Lower lobe of right lung (tissue), 2 donors: ENCODE measurements around the gene SLC14A1. TPM values are rescaled to one million over a fixed set of nuclear protein-coding genes. Genes with fewer than 3 reads are reported as not detected.

Experiments used
- ATAC-seq, 2 donors: fragments of 200-7000 bp; cut with Tn5 transposase; one replicate each; pipeline ENCODE4 v1.9.1; 2020 to 2022; ENCODE audit warnings: mild to moderate bottlenecking in 2 of 2, moderate library complexity in 2 of 2
- DNase-seq: peaks from one replicate; pipeline ENCODE4 v3.0.0-alpha.2; 2020
- H3K27ac ChIP-seq: fragments of 200-600 bp; one replicate; pipeline ENCODE4 v1.8.0; 2022
- H3K27me3 ChIP-seq: fragments of 200-600 bp; one replicate; pipeline ENCODE4 v1.8.0; 2022; ENCODE audit warnings: low read depth
- H3K36me3 ChIP-seq: fragments of 200-600 bp; one replicate; pipeline ENCODE4 v1.8.0; 2022; ENCODE audit warnings: mild to moderate bottlenecking
- H3K4me1 ChIP-seq: fragments of 200-600 bp; one replicate; pipeline ENCODE4 v1.8.0; 2022
- H3K4me3 ChIP-seq: fragments of 200-600 bp; one replicate; pipeline ENCODE4 v1.8.0; 2022; ENCODE audit warnings: mild to moderate bottlenecking
- H3K9me3 ChIP-seq: fragments of 200-600 bp; one replicate; pipeline ENCODE4 v1.8.0; 2022
- intact Hi-C: fragments of 100-400 bp; cut with DNase I; formaldehyde crosslinking; loops from one replicate; pipeline ENCODE4 v1.11.0; 2022
- total RNA-seq: library from RNA; stranded (reverse); fragmentation: NEBNext Ultra II Directional; extraction: Animal tissue kit (Norgen Biotek cat#: 25700); gene quantifications from one replicate; pipeline ENCODE4 v1.2.1, GENCODE V29; 2021
- TF ChIP-seq, protein P1 (sequence below): fragments of 200-600 bp; IDR thresholded peaks from one replicate; pipeline ENCODE4 v1.8.0; 2022; ENCODE audit warnings: antibody characterized with exemption, mild to moderate bottlenecking
- donor health status: DM: no; HTN: yes; CAD: no; lungs with severe emphysema.

The SLC14A1 gene
- total RNA-seq, 1 donor from 2014 or later, result 21.8 TPM

DNA sequence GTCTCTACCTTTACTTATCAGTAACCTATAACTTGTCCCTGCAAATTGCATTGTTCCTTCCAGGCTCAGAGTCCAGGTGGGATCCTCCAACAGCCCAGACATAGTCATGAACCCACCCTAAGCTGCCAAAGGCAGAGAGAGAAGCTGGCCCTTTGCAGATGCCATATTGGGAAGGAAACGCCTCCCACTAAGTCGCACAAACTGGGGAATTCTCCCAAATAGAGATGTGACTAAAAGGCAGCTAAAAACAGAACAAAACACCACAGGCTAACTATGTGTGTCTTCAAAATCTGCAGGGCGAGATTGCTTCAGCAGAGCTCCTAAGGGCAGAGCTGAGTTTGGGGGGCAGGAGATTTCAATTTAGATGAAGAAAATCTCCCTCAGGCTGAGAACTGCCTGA lies 63.0 kb downstream of the SLC14A1 start:
- ATAC-seq (no peak), DNase-seq (no peak)
- H3K36me3 ChIP-seq, result no peaks in the 10 kb centered on the region
- no peaks in the 10 kb centered on the region for H3K9me3 ChIP-seq
- no peak overlapping the region for H3K4me3 ChIP-seq
- peaks cover 6% of the 10 kb centered on the region for H3K4me1 ChIP-seq
- intact Hi-C loops, result no loop called here
- no peaks in the 10 kb centered on the region for H3K27me3 ChIP-seq
- TF ChIP-seq, protein P1, sequence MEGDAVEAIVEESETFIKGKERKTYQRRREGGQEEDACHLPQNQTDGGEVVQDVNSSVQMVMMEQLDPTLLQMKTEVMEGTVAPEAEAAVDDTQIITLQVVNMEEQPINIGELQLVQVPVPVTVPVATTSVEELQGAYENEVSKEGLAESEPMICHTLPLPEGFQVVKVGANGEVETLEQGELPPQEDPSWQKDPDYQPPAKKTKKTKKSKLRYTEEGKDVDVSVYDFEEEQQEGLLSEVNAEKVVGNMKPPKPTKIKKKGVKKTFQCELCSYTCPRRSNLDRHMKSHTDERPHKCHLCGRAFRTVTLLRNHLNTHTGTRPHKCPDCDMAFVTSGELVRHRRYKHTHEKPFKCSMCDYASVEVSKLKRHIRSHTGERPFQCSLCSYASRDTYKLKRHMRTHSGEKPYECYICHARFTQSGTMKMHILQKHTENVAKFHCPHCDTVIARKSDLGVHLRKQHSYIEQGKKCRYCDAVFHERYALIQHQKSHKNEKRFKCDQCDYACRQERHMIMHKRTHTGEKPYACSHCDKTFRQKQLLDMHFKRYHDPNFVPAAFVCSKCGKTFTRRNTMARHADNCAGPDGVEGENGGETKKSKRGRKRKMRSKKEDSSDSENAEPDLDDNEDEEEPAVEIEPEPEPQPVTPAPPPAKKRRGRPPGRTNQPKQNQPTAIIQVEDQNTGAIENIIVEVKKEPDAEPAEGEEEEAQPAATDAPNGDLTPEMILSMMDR, result no peak
- no peak overlapping the region for H3K27ac ChIP-seq

DNA sequence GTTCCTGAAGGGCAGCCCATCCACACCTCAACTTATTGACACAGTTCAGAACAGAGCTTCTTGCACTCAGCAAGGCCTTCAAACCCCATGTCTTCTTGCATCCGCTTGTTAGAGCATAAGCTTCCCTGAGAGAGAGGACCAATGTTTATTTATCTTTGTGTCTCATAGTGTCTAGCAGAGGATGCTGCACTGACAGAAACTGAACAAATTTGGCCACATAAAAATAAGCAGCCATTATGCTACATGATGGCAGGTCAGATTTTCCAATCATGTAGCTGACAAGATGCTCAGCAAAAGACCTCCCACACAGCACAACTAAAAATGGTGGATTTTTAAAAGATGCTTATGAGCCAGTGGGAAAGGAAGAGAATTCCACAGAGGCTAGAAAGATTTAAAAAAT lies 63.4 kb downstream of the SLC14A1 start:
- H3K9me3 ChIP-seq, result no peaks in the 10 kb centered on the region
- H3K27me3 ChIP-seq, result no peaks in the 10 kb centered on the region
- no peaks in the 10 kb centered on the region for H3K36me3 ChIP-seq
- intact Hi-C loops, result no loop called here
- H3K27ac ChIP-seq, result no peak overlapping the region
- TF ChIP-seq, protein P1, result no peak
- no peak overlapping the region for H3K4me3 ChIP-seq
- H3K4me1 ChIP-seq, result peaks cover 6% of the 10 kb centered on the region
- no peak for ATAC-seq
- DNase-seq, result no peak

DNA sequence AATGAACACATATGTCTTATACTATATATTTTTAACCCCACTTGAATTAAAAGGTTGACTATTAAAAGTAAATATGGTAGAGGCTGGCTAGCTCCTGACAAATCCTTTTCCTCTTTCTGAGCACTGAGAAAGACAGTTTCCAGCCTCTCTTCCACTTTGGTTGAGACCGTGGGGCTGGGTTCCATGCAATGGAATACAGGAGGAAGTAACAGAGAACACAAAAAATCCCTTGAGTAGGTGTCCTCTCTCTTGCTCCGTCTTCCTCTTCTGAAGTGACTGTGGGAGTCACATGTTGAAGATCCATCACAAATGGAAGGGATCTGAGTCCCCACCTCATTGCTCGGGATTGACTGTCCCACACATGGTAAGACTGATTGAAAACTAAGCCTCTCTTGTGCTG lies 64.9 kb downstream of the SLC14A1 start:
- no peaks in the 10 kb centered on the region for H3K9me3 ChIP-seq
- TF ChIP-seq, protein P1, result no peak
- no peaks in the 10 kb centered on the region for H3K36me3 ChIP-seq
- no peak overlapping the region for H3K4me3 ChIP-seq
- no peaks in the 10 kb centered on the region for H3K27me3 ChIP-seq
- ATAC-seq (no peak), DNase-seq (no peak)
- H3K4me1 ChIP-seq, result peaks cover 6% of the 10 kb centered on the region
- intact Hi-C loops, result no loop called here
- H3K27ac ChIP-seq, result no peak overlapping the region

DNA sequence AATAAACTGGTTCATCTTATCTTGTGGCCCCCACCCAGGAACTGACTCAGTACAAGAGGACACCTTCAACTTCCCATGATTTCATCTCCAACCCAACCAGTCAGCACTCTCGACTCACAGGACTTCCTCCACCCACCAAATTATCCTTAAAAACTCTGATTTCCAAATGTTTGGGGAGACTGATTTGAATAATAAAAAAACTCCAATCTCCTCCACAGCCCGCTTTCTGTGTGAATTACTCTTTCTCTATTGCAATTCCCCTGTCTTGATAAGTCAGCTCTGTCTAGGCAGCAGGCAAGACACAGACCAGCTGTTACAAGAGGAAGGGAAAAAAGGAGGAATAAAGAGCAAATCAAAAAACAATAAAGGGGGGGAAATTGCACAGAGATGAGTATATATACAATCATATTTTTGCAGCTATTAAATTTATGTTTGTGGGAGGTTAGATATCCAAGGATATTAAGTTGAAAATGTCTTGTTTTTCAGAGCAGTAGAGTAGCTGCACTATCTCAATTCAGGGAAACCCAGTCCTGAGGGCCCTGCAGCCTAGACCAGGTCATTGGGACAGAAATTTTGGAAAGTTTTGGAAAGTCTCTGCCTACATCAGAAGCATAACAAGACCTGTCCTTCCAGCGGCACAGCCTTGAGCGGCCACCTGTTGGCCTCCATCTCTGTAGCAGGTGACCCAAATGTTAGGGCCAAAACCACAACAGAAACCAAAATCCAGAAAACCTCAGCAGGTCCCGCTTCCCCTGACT lies 68.7 kb downstream of the SLC14A1 start:
- Histone ChIP-seq H3K4me3 (no peak overlapping the region), H3K27me3 (no peaks in the 10 kb centered on the region), H3K36me3 (no peaks in the 10 kb centered on the region), H3K9me3 (no peaks in the 10 kb centered on the region), H3K27ac (no peak overlapping the region), H3K4me1 (no peaks in the 10 kb centered on the region)
- intact Hi-C loops, result no loop called here
- no peak for DNase-seq
- ATAC-seq, result no peak
- TF ChIP-seq, protein P1, result no peak

DNA sequence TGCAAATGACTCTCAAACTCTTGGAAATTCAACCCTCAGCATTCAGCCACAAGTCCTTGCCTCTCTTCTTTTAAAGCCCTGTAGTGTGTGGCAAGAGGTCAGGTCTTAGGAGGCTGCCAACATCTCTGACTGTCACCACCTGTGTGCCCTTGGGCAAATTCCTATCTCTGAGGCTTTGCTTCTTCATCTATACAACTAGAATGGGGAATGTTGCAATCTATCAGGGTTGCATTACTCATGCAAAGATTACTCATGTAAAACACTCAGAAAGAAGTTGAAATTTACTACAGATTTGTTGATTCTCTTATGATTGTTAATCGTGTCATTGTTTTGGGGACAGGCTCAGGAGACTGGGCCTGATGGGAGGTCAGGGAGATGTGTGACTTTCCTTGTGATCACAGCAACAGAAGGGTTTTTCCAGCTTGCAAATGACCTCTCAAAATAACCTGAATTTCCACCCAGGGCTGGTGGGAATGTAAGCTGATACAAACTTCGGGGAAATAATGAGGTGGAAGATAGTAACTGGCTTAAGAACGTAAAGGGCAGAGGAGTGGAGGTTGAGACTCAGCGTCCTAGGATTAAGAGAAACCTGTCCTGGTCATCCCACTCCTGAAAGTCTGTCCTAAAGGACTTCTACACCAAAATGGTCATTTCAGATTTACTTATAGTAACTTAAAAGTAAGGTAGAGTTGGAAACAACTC lies 69.4 kb downstream of the SLC14A1 start:
- no peak overlapping the region for H3K4me3 ChIP-seq
- TF ChIP-seq, protein P1, result no peak
- DNase-seq (no peak), ATAC-seq (no peak)
- H3K36me3 ChIP-seq, result no peaks in the 10 kb centered on the region
- no peaks in the 10 kb centered on the region for H3K9me3 ChIP-seq
- intact Hi-C loops, result no loop called here
- H3K27ac ChIP-seq, result no peak overlapping the region
- no peaks in the 10 kb centered on the region for H3K4me1 ChIP-seq
- no peaks in the 10 kb centered on the region for H3K27me3 ChIP-seq
